Inferior parietal cortex (tissue), 1 donor: ENCODE measurements around the gene MST1.
A peak's percentile ranks its signal among the peaks of the same experiment; 100 is the strongest.

Experiments
- DNase-seq: peaks from one replicate; pipeline ENCODE4 v3.0.0-alpha.2; 2016; ENCODE audit errors: extremely low spot score

MST1 gene

DNA sequence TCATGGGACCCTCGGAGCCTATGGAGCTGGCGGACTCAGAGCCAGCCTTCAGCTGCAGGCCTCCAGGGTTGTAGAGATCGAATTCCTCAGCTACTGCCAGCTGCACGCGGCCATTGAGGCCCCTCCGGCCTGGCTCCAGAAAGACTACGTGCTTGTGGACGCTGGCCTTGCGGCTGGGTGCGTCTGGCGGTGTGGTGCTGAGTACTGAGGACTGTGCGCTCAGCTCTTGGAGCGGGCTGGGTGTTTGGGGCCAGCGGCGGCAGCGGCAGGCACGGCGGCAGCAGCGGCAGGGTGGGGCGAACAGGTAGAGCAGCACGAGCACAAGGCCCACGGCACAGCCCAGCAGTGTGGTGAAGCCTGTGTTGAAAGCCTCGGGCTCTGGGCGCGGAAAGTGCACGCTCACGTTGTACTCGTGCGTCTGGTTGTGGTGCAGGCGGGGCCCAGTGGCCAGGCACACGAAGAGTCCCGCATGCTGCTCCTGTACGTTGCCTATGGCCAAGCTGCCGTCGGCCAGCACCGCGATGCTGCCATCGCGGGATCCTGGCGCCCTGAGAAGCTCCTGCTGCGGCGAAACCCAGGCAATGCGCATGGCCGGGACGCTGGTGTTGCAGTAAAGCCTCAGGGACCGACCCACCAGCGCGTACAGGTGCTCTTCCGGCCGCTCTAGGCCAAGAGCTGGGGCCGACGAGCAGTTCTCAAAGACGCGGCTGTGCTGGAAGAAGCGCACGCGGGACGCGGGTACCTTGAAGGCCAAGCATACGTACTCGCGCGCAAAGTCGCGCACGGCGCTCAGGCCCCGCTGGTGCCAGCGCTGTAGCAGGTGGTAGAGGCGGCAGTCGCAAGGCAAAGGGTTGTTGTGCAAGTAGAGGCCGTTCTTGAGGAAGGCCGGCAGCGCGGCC, 28.9 kb upstream of the MST1 start:
- no peak for DNase-seq

DNA sequence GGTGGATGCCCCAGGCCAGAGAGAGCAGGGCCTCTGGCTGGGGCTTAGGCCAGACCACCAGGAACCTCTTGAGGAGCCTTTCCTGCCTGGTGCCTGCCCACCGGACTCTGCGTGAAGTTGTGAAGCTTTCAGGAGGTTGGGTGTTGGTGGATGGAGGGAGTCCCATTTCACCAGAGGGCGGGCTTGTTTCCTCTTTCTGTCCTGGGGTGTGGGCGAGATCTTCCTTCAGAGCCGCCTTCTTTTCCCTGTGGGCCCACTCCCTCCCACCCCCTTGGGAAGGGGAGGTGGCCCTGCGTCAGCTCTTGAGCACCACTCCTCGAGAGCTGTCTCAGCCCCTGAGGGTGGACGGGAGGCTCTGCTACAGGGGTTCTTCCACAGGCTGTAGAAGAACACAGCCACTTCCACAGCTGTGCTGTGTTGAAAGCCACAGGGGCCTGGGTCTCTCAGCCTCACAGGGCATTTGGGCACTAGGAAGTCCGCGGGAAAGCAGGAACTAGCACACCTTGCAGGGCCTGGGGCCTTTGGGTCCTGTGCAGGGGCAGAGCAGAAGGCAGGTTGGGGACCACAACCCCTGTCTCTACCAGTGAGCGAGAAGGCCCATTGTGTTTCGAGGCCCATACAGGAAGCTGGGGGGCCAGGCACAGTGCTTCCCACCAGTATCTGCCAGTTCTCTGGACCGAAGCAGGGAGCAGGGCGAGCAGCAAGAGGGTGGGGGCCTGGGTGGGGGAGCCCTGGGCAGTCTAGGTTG, 28.1 kb upstream of the MST1 start:
- DNase-seq: no peak

DNA sequence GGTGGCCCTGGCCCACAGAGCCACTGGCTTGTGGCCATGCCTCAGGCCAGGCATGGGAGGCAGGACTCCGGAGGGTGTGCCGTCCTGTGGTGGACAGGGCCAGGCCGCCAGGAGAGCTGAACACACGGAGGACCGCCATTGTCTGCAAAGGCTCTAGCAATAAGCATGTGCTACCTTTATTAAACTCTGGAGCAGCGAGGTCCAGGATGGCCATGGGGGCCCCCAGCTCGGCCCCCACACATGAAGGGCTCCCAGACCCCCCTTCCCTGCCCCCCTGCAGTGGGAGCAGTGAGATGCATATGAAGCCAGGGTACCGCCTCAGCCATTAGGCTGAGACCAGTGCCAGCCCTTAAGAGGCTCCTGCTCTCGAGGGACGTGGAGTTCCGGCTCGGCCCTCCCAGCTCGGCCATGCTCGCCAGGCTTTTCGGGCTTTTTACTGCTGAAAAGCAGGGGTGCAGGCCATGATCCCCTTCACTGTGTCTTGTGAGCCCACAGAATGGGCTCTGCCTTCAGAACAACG, 27.5 kb upstream of the MST1 start:
- no peak for DNase-seq

DNA sequence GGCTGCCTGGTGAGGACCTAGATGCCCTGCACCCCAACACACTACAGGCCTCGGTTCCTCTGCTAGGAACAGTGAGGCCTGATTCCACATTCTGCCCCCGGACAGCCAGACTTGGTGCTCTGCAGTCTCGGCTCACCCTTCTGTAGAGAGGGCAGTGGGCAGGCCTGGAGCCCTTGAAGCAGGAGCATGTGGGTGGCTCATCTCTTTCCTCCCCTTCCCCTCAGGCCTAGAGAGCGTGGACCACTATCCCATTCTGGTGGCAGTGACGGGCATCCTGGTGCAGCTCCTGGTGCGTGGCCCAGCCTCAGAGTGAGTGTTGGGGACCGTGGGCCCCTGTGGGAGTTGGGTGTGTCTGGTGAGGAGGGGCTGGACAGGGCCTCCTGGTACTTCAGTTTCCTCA, 26.9 kb upstream of the MST1 start:
- DNase-seq: no peak

DNA sequence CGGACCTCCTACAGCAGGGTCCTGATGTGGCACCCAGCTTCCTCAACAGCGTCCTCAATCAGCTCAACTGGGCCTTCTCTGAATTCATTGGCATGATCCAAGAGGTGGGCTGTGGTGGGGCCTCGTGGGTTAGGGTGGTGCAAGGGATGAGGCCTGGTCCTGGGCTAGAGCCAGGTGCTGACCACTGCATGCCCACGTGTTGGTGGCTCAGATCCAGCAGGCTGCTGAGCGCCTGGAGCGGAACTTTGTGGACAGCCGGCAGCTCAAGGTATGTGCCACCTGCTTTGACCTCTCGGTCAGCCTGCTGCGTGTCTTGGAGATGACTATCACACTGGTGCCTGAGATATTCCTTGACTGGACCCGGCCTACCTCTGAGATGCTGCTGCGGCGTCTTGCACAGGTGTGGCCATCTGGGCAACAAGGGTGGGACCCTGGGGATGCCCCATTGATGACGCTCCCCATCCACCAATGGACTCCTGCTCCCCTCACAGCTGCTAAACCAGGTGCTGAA, 26.4 kb upstream of the MST1 start:
- no peak for DNase-seq

DNA sequence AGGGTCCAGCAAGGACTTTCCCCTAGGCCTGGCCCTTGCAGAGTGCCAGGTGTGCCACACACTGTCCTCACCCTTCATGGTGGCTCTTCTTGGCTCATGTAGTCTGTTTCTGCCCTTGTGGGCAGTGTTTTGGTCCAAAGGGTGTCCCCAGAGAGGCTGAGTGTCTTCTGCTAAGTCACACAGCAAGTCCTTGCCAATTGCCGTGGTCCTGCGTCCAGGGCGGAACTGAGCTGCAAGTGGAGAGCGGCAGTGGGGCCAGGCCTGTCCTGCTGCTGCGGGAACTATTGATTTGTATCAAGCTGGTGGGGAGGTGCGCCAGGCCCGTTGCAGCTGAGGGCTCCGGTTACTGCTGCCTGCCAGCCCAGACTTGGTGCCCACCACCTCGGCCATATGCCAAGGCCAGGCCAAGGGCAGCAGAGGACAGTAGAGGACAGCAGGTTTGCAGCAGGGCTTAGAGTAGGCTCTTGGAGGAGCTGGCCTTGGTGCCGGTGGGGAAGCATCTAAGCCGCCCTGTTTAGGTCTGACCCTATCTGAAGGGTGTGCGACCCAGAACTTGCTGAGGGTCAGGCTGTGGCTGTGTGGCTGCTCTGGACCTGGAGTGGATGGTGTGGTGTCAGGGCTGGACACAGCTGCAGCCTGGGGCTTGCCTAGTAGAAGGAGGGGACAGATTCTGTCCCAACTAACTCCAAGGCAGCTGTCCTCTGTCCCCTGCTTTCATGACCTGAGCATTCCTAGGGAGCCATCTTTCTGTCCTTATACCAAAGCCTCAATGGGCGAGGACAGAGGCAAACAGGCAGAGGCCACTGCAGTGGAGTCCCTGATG, 25.7 kb upstream of the MST1 start:
- no peak for DNase-seq

DNA sequence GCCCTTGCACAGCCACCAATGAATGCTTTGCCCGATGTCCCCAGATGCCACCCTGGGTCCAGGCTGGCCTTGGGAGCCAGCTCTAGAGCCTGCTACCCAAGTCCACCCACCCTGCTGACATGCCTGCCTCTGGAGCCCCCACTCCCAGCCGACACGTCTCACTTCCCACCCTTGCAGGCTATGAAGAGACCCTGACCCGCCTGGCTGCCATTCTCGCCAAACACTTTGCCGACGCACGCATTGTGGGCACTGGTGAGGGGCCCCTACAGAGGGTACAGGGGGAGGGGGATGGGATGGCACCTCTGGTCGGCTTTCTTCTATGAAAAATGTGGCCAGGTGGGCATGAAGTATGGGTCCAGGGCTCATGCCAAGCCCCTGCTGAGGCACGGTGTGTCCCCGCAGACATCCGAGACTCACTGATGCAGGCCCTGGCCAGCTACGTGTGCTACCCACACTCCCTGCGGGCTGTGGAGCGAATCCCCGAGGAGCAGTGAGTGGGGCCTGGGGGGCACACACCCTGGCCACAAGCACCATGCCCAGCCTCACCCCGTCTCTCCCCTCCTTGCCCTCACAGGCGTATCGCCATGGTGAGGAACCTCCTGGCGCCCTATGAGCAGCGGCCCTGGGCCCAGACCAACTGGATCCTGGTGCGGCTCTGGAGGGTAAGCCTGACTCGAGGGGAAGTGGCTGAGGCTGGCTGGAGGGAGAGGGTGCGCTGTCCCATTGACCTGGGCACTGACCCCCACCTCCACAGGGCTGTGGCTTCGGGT, 24.2 kb upstream of the MST1 start:
- DNase-seq: no peak

DNA sequence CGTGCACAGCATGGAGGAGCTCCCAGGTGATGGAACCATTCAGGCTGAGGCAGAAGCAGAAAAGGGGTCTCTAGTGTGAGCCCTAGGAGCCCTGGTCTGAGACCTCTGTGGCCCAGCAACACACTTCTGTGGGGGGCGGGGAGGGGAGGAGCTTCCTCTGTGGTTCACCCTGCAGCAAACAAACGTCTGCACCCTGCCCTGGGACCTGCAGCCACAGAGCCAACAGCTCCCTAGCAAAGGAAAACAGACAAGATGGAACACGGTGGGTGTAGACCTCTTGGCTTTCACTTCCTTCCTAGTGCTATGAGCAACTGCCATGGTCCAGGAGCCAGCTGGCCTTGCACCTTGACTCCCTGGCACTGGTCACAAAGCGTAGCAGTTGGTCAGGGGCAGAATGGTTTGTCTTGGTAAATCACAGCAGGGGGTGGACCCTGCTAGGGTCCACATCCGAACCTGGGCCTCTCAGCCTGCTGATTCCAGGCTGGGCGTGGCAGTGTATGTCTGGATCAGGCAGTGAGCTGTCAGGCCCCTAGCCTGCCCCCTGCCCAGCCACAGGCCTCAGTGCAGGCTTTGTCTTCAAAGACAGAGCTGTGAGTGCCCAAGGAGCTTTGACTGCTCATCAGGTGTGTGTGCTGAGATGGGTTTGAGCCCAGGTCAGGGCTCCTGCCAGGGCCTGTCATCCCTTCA, 23.5 kb upstream of the MST1 start:
- DNase-seq: no peak

DNA sequence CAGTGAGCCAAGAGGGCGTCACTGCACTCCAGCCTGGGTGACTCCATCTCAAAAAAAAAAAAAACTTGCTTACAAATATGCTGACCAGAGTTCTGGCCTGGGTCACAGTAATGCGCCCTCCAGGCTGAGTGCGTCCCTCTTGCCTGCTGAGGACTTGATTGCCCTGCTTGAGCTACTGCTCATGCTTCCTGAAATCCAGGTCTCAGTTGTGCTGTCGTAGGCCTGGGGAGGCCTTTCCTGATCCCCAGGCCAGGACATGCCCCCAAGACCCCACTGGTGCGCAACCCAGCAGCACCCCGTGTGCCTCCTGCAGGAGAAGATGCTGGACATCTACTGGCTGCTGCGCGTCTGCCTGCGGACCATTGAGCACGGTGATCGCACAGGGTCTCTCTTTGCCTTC, 22.9 kb upstream of the MST1 start:
- DNase-seq: no peak

DNA sequence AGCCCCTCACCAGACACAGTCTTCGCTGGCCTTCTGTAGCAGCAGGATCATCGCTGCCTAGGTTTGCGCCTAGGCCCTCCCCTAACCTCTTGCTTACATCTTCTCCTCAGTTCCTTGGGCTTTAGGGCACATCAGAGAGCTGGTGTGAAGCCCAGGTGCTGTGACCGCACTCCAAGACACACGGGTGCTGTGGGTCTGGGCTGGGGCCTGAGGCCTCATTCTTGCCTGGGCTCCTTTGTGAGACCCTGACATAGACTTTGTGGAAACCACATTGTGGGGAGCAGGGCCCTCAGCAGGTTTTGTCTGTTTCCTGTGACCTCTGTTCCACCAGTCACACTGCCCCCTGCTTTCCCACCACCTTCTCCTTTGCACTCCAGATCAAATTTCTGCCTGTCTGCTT, 22.2 kb upstream of the MST1 start:
- DNase-seq: no peak

DNA sequence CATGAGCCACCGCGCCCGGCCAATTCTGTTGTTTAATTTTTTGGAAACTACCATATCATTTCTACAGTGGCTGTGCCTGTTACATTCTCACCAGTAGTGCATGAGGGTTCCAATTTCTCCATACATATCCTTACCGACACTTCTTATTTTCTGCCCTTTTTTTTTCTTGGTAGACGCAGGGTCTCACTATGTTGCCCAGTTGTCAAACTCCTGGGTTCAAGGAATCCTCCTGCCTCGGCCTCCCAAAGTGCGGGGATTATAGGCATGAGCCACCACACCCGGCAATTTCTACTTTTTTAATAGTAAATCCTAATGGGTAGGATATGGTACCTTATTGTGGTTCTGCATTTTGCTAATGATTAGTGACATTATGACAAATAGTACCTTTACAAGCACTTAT, 20.6 kb upstream of the MST1 start:
- no peak for DNase-seq

DNA sequence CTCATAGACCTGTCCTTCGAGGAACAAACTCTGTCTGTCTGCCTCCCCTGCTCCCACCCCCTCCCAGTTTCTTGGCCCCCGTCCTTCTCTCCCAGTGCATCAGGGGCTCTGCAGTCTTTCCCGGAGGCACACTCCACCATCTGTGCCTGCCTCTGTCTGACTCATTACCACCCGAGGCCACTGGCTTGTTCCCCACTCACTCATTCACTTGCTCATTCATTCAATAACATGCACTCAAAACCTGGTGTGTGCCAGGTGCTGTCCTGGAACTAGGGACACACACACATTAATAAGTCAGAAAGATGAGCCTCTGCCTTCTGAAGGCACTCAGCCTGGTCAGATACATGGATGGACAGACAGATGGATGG, 17.8 kb upstream of the MST1 start:
- no peak for DNase-seq

DNA sequence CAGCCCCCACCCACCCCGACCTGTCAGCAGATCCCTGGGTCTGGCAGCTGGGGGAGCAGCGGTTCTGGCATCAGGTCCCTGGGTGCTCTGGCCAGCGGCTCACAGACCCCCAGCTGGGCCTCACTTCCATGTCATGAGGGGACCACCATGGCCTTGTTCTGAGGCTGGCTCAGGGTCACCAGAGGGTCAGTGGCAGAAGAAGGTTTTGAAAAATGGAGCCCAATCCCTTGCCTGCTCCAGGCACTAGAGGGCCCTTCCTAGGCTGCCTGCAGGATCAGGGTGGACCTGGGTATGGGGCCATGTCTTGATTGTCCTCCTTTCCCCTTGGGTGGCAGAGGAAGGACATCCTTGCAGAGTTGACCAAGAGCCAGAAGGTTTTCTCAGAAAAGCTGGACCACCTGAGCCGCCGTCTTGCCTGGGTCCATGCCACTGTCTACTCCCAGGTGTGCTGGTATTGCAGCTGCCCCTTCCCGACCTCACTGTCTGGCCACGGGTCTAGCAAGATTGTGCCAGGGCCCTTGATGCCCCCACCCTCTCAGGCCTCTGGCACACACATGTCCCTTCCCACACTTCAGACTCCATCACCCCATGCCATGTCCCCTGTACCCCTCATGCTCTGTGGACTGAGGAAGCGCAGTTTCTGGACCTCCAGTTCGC, 17.3 kb upstream of the MST1 start:
- no peak for DNase-seq

DNA sequence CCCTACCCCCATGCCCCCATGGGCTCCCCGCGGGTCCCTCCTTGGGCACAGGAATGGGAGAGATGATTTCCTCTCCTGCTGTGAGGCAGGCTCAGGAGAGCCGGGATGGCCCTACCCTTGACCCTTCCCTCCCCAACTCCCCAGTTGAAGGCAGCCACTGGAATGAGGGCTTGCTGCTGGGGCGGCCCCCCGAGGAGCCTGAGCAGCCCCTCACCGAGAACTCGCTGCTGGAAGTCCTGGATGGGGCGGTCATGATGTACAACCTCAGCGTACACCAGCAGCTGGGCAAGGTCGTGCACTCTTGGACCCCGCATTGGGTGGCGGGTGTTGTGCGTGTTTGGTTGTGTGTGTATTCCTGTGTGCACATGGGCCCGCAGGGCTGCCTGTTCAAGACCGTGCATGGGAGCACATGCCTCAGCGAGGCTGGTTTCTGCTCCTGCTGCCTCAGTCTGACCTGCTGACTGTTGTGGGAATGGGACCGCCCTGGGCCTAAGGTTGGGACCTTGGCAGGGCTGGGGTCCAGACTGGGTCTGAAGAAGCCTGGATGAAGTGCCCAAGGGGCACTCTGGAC, 16.2 kb upstream of the MST1 start:
- no peak for DNase-seq

DNA sequence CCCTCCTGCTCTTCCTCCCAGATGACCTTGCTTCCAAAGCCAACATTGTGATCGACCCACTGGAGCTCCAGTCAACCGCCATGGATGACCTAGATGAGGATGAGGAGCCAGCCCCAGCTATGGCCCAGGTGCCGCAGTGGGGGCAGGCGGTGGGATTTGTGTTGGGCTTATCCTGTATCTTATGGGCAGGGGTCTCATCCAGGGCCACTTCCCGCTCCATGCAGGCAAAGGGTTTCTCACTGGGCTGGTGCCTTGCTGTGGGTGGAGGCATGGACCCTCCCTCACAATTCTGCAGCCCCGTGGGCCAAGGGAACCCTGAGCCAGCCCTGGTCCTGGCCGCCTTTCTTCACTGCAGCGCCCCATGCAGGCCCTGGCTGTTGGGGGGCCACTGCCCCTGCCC, 15.4 kb upstream of the MST1 start:
- no peak for DNase-seq

DNA sequence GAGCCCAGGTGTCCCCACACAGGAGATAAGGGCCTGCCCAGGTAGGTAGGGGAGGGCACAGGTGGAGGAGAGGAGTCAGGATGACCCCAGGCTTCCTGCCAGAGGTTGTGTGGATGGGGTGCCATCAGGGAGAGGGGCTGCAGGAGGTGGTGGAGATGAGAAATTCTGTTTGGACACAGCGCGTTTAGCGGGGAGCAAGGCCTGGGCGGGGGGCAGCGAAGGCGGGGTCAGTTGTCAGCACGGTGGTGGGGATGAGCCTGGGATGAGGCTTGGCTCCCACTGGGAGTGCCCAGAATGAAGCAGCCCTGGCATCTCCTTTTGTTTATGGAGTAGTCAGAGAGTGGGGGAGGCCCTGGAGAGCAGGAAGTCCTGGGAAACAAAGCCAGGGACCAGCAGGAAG, 14.7 kb upstream of the MST1 start:
- no peak for DNase-seq

DNA sequence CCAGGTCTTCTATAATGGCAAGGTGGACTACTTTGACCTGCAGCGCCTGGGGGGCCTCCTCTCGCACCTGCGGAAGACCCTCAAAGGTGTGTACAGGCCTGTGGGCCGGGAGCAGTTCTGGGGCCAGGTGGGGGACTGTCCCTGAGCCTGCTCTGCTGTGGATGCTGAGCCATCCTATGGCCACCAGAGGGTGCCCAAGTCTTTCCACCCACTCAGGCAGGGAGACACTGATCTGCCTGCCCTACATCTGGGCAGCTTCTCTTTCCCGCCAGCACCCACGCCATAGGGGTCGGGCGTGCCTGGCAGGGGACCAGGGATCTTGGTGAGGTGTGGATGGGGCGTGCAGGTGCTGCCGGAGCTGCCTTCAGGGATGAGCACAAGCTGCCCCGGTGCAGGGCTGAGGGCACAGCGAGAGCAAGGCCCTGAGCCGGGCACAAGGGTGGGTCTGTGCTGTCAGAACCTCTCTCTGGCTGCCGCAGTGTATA, 14.2 kb upstream of the MST1 start:
- DNase-seq: peak; percentile 72

DNA sequence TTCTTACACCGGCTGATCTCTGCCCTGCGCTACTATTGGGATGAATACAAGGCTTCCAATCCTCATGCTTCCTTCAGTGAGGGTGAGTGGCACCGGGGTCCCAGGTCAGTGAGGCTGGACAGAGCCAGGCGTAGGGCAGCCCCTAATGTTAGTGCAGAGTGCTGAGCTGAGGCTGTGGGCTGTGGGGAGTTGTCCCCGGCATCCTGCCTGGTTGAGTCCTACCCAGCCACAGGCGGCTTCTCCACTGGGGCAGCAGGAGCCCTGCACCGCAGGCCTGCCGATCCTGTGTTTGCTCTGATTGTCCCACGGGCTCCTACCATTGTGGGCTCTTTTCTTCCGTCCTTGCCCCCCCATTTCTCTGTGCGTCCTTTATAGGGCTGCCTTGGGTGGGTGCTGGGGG, 13.4 kb upstream of the MST1 start:
- no peak for DNase-seq

DNA sequence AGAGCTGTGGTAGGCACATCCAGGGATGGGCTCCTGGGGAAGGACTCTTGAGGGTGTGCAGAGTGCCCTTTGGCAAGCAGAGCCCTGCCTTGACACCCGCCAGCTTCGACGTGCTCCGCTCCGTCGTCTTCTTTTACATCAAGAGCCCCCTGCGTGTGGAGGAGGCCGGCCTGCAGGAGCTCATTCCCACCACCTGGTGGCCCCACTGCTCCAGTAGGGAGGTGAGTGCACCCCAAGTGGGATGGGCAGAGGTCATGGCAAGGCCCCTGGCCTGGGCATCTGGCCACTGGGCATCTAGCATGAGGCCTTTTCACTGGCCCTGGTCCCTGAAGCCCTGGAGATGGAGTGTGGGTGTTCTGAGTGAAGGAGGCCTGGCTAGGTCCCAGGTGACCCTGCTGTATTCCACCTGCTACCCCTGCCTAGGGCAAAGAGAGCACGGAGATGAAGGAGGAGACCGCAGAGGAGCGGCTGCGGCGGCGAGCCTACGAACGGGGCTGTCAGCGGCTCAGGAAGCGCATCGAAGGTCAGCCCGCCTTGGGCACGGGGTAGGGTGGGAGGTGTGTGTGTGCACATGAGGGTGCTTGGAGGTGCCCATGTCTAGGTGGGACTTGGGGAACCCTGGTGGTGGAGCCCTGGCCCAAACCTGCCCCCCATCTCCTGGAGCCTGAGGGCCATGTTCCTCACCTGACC, 12.3 kb upstream of the MST1 start:
- DNase-seq: no peak
